K562 (cell line): Measurements from ENCODE around the gene SLC2A10. TPM values are rescaled to one million over a fixed set of nuclear protein-coding genes. Genes with fewer than 3 reads are reported as not detected.

Source experiments
- CBX5 ChIP-seq: IDR thresholded peaks from 2 replicates; pipeline ENCODE4 v1.6.1; 2014; ENCODE audit warnings: low read depth, borderline replicate concordance
- CEBPG ChIP-seq, 3 experiments: fragments of 200-800 bp in 1 of 3; sonication (Bioruptor generic) in 1 of 3; sonication (generic) in 1 of 3; formaldehyde crosslinking in 1 of 3; IDR thresholded peaks in 2 of 3; conservative IDR thresholded peaks in 1 of 3; 2 replicates each; pipeline versions ENCODE4 v1.6.1 to v1.8.0; 2016 to 2022; ENCODE audit warnings: missing compliant biosample characterization in 2 of 3, missing genetic modification characterization in 2 of 3, mild to moderate bottlenecking in 1 of 3, missing genetic modification reagents in 1 of 3
- DIDO1 ChIP-seq: fragments of 450-650 bp; IDR thresholded peaks from 2 replicates; pipeline ENCODE4 v1.6.1; 2016; ENCODE audit warnings: low read depth, missing biosample characterization, missing genetic modification characterization
- EP400 ChIP-seq: fragments of 450-650 bp; IDR thresholded peaks from 2 replicates; pipeline ENCODE4 v1.6.1; 2017; ENCODE audit warnings: antibody characterized with exemption, mild to moderate bottlenecking, moderate library complexity
- FUS ChIP-seq: fragments of 200-400 bp; formaldehyde crosslinking; optimal IDR thresholded peaks from 2 replicates; pipeline ENCODE3; 2017; ENCODE audit warnings: low read depth, low read length
- KAT8 ChIP-seq: fragments of 450-650 bp; IDR thresholded peaks from 2 replicates; pipeline ENCODE4 v1.6.1; 2016; ENCODE audit warnings: low read depth, mild to moderate bottlenecking
- LARP7 ChIP-seq: fragments of 450-650 bp; IDR thresholded peaks from 2 replicates; pipeline ENCODE4 v1.6.1; 2016
- LCOR ChIP-seq: sonication (generic); formaldehyde crosslinking; IDR thresholded peaks from 2 replicates; pipeline ENCODE4 v1.8.0; 2022; ENCODE audit warnings: mild to moderate bottlenecking, missing genetic modification reagents
- MCM5 ChIP-seq: fragments of 450-650 bp; IDR thresholded peaks from 2 replicates; pipeline ENCODE4 v1.6.1; 2016; ENCODE audit warnings: low read depth
- MCM7 ChIP-seq, 2 experiments: fragments of 450-650 bp; IDR thresholded peaks; 2 replicates each; pipeline ENCODE4 v1.6.1; 2016 to 2018
- MEIS2 ChIP-seq: fragments of 450-650 bp; IDR thresholded peaks from 2 replicates; pipeline ENCODE4 v1.6.1; 2014; ENCODE audit warnings: mild to moderate bottlenecking; ENCODE audit not compliant: partially characterized antibody
- MTA1 ChIP-seq: fragments of 450-650 bp; IDR thresholded peaks from 2 replicates; pipeline ENCODE4 v1.6.1; 2017; ENCODE audit warnings: borderline replicate concordance
- NONO ChIP-seq, 2 experiments: fragments of 200-400 bp in 1 of 2; fragments of 450-650 bp in 1 of 2; formaldehyde crosslinking in 1 of 2; IDR thresholded peaks; 2 replicates each; pipeline ENCODE4 v1.6.1; 2017; ENCODE audit warnings: low read depth in 2 of 2, mild to moderate bottlenecking in 2 of 2, moderate library complexity in 2 of 2, low read length in 1 of 2
- PML ChIP-seq: IDR thresholded peaks from 2 replicates; pipeline ENCODE4 v1.6.1; 2012; ENCODE audit warnings: low read length, inconsistent platforms
- RBM34 ChIP-seq: fragments of 200-400 bp; formaldehyde crosslinking; IDR thresholded peaks from 2 replicates; pipeline ENCODE4 v1.6.1; 2018; ENCODE audit warnings: low read length, borderline replicate concordance; ENCODE audit not compliant: insufficient read depth
- TARDBP ChIP-seq: fragments of 450-650 bp; IDR thresholded peaks from 2 replicates; pipeline ENCODE4 v1.6.1; 2016
- TFE3 ChIP-seq: fragments of 450-650 bp; formaldehyde crosslinking; IDR thresholded peaks from 2 replicates; pipeline ENCODE4 v1.4.0; 2020; ENCODE audit warnings: mild to moderate bottlenecking, mixed read lengths
- ZKSCAN3 ChIP-seq: fragments of 250-450 bp; sonication (Bioruptor Pico); IDR thresholded peaks from 2 replicates; pipeline ENCODE4 v1.4.0; 2020
- ZNF217 ChIP-seq: sonication (generic); formaldehyde crosslinking; IDR thresholded peaks from 2 replicates; pipeline ENCODE4 v1.8.0; 2022; ENCODE audit warnings: mild to moderate bottlenecking, missing genetic modification reagents
- ZNF24 ChIP-seq: fragments of 450-650 bp; IDR thresholded peaks from 2 replicates; pipeline ENCODE4 v1.6.1; 2016
- ZNF280B ChIP-seq: fragments of 250-450 bp; sonication (Bioruptor Pico); IDR thresholded peaks from 2 replicates; pipeline ENCODE4 v1.5.1; 2021; ENCODE audit warnings: mild to moderate bottlenecking
- ZNF511 ChIP-seq: sonication (generic); formaldehyde crosslinking; IDR thresholded peaks from 2 replicates; pipeline ENCODE4 v1.8.0; 2022; ENCODE audit warnings: mild to moderate bottlenecking, missing genetic modification reagents
- ZNF584 ChIP-seq: fragments of 200-800 bp; sonication (Bioruptor generic); IDR thresholded peaks from 2 replicates; pipeline ENCODE4 v1.6.1; 2016; ENCODE audit warnings: low read depth, mild to moderate bottlenecking, missing genetic modification characterization, missing compliant biosample characterization
- ZNF764 ChIP-seq: fragments of 250-450 bp; sonication (Bioruptor Pico); IDR thresholded peaks from 2 replicates; pipeline ENCODE4 v1.4.0; 2020; ENCODE audit warnings: low read depth, mild to moderate bottlenecking, moderate library complexity
- polyA plus RNA-seq, 8 experiments: library from polyadenylated mRNA; depleted of rRNA in 4 of 8; stranded (reverse) in 5 of 8; unstranded in 3 of 8; fragments of >200 nt; fragmentation: Nextera tagmentation in 2 of 8; fragmentation: Illumina TruSeq in 1 of 8; extraction: Ambion mirVana in 2 of 8; extraction: Trizol in 1 of 8; gene quantifications; 2 replicates each; pipeline versions ENCODE4 v1.2.1 to v1.2.3, GENCODE V29; 2011 to 2014; ENCODE audit warnings: inconsistent platforms in 1 of 8, missing spikeins in 1 of 8
- total RNA-seq, 7 experiments: library from RNA; depleted of rRNA in 6 of 7; stranded (reverse); fragments of >200 nt in 6 of 7; fragmentation: Illumina TruSeq in 2 of 7; extraction: Trizol in 2 of 7; gene quantifications; 2 replicates each; pipeline versions ENCODE4 v1.2.1 to v1.2.3, GENCODE V29; 2011 to 2021; ENCODE audit warnings: low replicate concordance in 1 of 7
- TF ChIP-seq, protein P1 (sequence below), 2 experiments: fragments of 250-450 bp in 1 of 2; fragments of 450-650 bp in 1 of 2; sonication (Bioruptor Pico) in 1 of 2; IDR thresholded peaks; 2 replicates each; pipeline versions ENCODE4 v1.6.1 to v1.8.0; 2016 to 2021; ENCODE audit warnings: mild to moderate bottlenecking in 2 of 2, moderate library complexity in 2 of 2, missing compliant biosample characterization in 1 of 2, missing genetic modification characterization in 1 of 2

Gene SLC2A10
- total and polyA plus RNA-seq, 9 of the 15 experiments (the other 6 are each of a cell fraction or from before 2014, with no cell fraction given) = 0.01 to 1.8 (median 0.10) TPM

DNA sequence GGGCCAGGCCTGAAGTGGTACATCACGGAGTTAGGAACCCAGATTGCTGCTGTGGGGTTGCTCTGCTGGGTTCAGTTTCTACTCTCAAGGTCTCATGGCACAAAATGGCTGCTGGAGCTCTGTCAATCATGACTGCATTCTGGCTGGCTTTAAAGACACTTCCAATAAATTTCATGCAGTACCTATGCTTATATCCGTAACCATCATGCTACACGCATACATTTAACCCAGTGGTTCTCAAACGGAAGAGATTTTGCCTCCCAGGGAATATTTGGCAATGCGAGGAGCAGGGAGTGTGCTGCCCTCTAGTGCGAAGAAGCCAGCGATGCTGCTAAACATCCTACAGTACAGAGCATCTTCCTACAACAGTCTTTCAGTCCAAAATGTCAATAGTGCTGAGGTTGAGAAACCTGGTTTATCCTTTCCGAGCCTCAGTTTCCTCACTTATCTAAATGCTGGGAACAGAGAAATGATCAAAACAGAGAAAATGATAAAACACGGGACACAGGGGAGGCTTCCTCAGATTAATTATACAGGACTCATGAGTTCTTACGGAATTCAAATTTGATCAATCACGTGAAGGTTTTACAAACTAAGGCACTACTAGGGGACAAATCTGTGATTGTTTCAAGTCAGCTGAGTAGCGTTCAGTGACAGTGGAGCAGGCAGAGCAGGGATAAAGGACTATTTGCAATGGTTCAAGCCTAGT is 9.6 kb upstream of the SLC2A10 start (continued):
- TF ChIP-seq ZNF280B (CRISPR knock-in tag) = no peak
- no peak for TF ChIP-seq MCM7 (IDR thresholded peaks at IDR 0.05)
- TF ChIP-seq PML = no peak
- TF ChIP-seq TFE3 (CRISPR knock-in tag) = no peak
- TF ChIP-seq MEIS2 = no peak
- TF ChIP-seq MTA1 = no peak
- TF ChIP-seq LARP7 = no peak
- no peak for TF ChIP-seq ZNF764 (CRISPR knock-in tag)
- no peak for TF ChIP-seq ZNF511 (CRISPR knock-in tag)
- TF ChIP-seq FUS = no peak
- TF ChIP-seq ZNF217 = no peak
- TF ChIP-seq ZNF24 = no peak
- no peak for TF ChIP-seq MCM5
- no peak for TF ChIP-seq EP400
- TF ChIP-seq, protein P1, sequence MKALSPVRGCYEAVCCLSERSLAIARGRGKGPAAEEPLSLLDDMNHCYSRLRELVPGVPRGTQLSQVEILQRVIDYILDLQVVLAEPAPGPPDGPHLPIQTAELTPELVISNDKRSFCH (CRISPR knock-in tag; IDR thresholded peaks at IDR 0.05) = no peak
- TF ChIP-seq, protein P1 (tag; IDR thresholded peaks at IDR 0.05) = no peak
- no peak for TF ChIP-seq ZKSCAN3 (CRISPR knock-in tag)
- TF ChIP-seq RBM34 = no peak
- TF ChIP-seq TARDBP = no peak
- no peak for TF ChIP-seq CBX5
- no peak for TF ChIP-seq LCOR (CRISPR knock-in tag)
- no peak for TF ChIP-seq NONO (IDR thresholded peaks at IDR 0.05; ENCODE audit: low read depth in 2 of 2, low read length in 1 of 2)
- no peak for TF ChIP-seq DIDO1 (tag)
- TF ChIP-seq KAT8 = no peak
- no peak for TF ChIP-seq ZNF584 (CRISPR knock-in tag)
- TF ChIP-seq CEBPG (CRISPR knock-in tag; IDR thresholded peaks at IDR 0.05) = peak; percentile 47; the same call in 1 of the 2 replicates
- TF ChIP-seq CEBPG (tag; conservative IDR thresholded peaks at IDR 0.05 in 1 of 2, IDR thresholded peaks at IDR 0.05 in 1 of 2) = no peak
